ENCODE measurements around the gene HAL. TPM values are rescaled to one million over a fixed set of nuclear protein-coding genes. Genes with fewer than 3 reads are reported as not detected.

The HAL gene
- total RNA-seq, 1 donor from 2014 or later: 7.3 TPM

DNA sequence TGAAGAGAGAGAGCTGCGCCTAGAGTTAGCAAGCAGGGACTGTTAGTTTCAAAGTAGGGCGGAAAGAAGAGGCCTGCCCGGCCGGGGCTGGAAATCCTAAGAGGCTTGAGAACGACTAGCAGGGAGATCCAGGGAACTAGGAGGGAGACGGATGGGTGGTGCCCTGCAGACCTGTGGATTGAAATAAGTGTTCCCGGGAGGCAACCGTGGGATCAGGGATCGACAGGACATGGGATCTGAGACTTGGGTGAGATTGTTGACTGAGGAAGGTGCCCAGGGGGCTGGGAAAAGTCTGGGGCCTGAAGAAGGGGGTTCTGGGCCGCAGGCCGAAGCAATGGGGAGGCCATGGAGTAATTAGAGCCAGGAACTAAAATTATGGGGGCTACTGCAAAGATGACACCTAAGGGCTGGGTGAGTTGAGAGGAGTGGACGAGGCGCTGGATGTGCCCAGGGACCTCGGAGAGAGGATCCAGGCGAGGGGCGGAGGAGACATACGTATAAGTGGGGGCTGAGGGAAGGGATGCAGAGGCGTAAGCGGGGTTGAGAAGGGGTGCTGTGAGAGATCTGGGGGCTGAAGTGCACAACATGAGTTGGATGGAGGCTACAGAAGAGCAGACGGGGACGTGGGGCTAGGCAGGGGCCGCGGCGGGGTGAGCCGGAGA lies 38.6 kb upstream of the HAL start:
- H3K4me3 ChIP-seq: peak overlapping the region; percentile 98
- H3K4me1 ChIP-seq: peaks cover 33% of the 10 kb centered on the region
- no peaks in the 10 kb centered on the region for H3K36me3 ChIP-seq
- no peaks in the 10 kb centered on the region for H3K9me3 ChIP-seq
- TF ChIP-seq, protein P1, sequence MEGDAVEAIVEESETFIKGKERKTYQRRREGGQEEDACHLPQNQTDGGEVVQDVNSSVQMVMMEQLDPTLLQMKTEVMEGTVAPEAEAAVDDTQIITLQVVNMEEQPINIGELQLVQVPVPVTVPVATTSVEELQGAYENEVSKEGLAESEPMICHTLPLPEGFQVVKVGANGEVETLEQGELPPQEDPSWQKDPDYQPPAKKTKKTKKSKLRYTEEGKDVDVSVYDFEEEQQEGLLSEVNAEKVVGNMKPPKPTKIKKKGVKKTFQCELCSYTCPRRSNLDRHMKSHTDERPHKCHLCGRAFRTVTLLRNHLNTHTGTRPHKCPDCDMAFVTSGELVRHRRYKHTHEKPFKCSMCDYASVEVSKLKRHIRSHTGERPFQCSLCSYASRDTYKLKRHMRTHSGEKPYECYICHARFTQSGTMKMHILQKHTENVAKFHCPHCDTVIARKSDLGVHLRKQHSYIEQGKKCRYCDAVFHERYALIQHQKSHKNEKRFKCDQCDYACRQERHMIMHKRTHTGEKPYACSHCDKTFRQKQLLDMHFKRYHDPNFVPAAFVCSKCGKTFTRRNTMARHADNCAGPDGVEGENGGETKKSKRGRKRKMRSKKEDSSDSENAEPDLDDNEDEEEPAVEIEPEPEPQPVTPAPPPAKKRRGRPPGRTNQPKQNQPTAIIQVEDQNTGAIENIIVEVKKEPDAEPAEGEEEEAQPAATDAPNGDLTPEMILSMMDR (IDR thresholded peaks at IDR 0.05): no peak
- DNase-seq (peak; percentile 52), ATAC-seq (peak; percentile 11 to 50)
- intact Hi-C loops (cut with DNase I): no loop called here
- H3K27me3 ChIP-seq (ENCODE audit: low read depth): no peaks in the 10 kb centered on the region
- peak overlapping the region; percentile 89 for H3K27ac ChIP-seq

DNA sequence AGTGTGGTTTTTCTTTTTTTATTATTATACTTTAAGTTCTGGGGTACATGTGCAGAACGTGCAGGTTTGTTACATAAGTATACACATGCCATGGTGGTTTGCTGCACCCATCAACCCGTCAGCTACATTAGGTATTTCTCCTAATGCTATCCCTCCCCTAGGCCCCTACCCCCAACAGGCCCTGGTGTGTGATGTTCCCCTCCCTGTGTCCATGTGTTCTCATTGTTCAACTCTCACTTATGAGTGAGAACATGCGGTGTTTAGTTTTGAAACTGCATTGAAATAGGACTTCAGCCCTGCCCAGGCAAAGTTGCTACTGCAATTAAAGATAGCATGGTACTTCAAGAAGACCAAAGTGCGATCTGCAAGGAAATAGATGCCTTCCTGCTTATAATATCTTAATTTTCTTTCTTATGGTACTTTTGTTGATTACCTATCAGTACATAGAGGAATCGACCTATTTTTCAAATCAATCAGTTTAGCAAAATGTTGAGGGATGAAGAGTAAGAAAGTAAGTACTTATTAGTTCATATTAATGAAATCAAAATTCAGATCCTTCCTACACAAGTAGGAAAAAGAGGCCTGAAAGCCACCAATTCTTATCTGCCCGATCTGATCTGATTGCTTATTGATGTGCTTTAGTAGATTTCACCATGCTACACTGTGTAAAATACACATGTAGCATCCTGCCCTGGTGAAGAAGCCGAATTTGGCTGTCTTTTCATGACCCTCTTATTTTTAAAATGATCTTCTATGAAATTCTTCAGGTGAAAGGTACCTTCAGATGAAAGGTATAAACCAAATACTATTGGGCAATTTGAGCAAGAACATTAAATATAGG lies 37.6 kb upstream of the HAL start:
- no peaks in the 10 kb centered on the region for H3K27me3 ChIP-seq (ENCODE audit: low read depth)
- intact Hi-C loops (cut with DNase I): no loop called here
- DNase-seq: no peak
- peaks cover 43% of the 10 kb centered on the region for H3K4me1 ChIP-seq
- H3K9me3 ChIP-seq: no peaks in the 10 kb centered on the region
- H3K36me3 ChIP-seq: no peaks in the 10 kb centered on the region
- peak overlapping the region; percentile 98 for H3K4me3 ChIP-seq
- TF ChIP-seq, protein P1 (IDR thresholded peaks at IDR 0.05): no peak
- peak overlapping the region; percentile 89 for H3K27ac ChIP-seq
- no peak for ATAC-seq

DNA sequence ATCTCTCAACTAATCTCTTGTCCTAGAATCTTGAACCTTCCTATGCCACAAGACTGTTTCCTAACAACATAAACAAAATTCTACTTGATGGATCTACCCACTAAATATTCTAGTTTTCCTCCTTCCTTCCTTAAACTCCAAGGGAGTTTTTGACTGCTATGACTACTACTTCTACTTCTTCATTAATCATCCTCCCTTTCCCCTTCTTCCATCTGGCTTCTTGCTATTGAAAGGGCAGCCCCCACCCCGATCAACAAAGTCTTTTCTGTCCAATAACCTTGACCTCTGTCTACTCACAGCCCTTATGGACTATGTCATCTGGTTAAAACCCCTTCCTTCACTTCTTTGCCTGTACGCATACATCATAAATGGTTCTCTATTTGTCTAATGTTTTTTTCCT lies 33.7 kb upstream of the HAL start:
- Histone ChIP-seq H3K4me1 (peaks cover 38% of the 10 kb centered on the region), H3K27me3 (ENCODE audit: low read depth) (no peaks in the 10 kb centered on the region), H3K9me3 (no peaks in the 10 kb centered on the region), H3K36me3 (peaks cover 38% of the 10 kb centered on the region), H3K4me3 (peak overlapping the region; percentile 98), H3K27ac (no peak overlapping the region)
- intact Hi-C loops (cut with DNase I): no loop called here
- no peak for ATAC-seq
- TF ChIP-seq, protein P1 (IDR thresholded peaks at IDR 0.05): no peak
- no peak for DNase-seq

DNA sequence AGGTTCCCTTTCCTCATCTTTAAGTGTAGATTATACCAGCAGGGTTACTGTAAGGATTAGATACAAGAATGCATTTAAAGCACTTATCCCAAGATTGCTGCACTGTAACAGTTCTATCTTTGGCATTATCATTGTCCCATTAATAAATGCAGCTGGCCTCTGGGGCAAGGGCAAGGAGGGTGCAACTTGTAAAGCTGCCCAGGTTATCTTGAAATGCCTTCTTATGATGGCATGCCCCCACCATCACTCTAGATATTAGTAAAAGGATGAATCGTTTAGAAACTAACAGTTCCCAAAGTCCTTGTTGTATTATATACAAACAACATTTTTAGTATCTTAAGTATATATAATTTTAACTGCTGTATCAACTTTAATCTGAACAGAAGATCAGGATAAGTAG lies 32.4 kb upstream of the HAL start:
- intact Hi-C loops (cut with DNase I): no loop called here
- no peaks in the 10 kb centered on the region for H3K9me3 ChIP-seq
- no peak overlapping the region for H3K4me3 ChIP-seq
- TF ChIP-seq, protein P1 (IDR thresholded peaks at IDR 0.05): no peak
- no peak for ATAC-seq
- peaks cover 27% of the 10 kb centered on the region for H3K4me1 ChIP-seq
- peaks cover 51% of the 10 kb centered on the region for H3K36me3 ChIP-seq
- no peak overlapping the region for H3K27ac ChIP-seq
- no peak for DNase-seq
- H3K27me3 ChIP-seq (ENCODE audit: low read depth): no peaks in the 10 kb centered on the region

DNA sequence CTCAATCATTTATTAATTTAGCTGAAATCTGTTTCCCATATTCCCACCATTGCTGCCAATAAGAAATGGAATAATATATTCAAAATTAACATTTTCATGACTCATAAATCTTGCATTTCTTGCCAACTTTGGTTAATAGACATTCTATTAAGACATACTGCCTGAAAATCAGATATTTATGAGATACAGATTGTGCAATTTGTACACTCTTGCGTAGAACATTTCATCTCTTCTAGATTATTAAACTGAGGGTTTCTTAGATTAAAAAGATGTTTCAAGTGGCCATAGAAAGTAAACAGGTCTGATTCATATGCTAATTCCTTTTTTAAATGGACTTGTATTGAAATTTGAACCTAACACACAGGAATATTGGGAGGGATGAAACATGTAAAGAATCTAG lies 30.2 kb upstream of the HAL start:
- Histone ChIP-seq H3K4me1 (peaks cover 30% of the 10 kb centered on the region), H3K27ac (no peak overlapping the region), H3K9me3 (no peaks in the 10 kb centered on the region), H3K4me3 (no peak overlapping the region), H3K27me3 (ENCODE audit: low read depth) (no peaks in the 10 kb centered on the region), H3K36me3 (peaks cover 71% of the 10 kb centered on the region)
- DNase-seq (no peak), ATAC-seq (no peak)
- TF ChIP-seq, protein P1 (IDR thresholded peaks at IDR 0.05): no peak
- intact Hi-C loops (cut with DNase I): no loop called here

All from lower lobe of right lung (tissue), 2 donors.